GM21619 (cell line): ENCODE data around the gene SCAMP3.
A peak's percentile ranks its signal among the peaks of the same experiment; 100 is the strongest.

Experiments used
- ATAC-seq: cut with Tn5 transposase; IDR thresholded peaks from one replicate; pipeline ENCODE4 v1.9.1; 2021; ENCODE audit not compliant: unreplicated experiment

The SCAMP3 gene

GRCh38 chr1:155207806-155208540, 54.2 kb downstream of the SCAMP3 start, which contains the start of gene THBS3:
Gene THBS3, minus strand, starts transcription at chr1:155207897. Its CDS starts 21 bp downstream, at chr1:155207876.
- no peak for ATAC-seq

GRCh38 chr1:155206891-155207805, 55.0 kb downstream of the SCAMP3 start:
- ATAC-seq = peak; percentile 39
